GM23248 (cell line): ENCODE measurements around the gene PTK6.

Experiments
- EZH2 ChIP-seq: fragments of 200-600 bp; sonication (generic); IDR thresholded peaks from 2 replicates; pipeline ENCODE4 v1.6.1; 2018; ENCODE audit warnings: antibody characterized with exemption, mild to moderate bottlenecking; ENCODE audit not compliant: insufficient read depth, poor library complexity, severe bottlenecking
- EZH2phosphoT487 ChIP-seq: fragments of 200-600 bp; sonication (generic); IDR thresholded peaks from 2 replicates; pipeline ENCODE4 v1.6.1; 2018; ENCODE audit warnings: antibody characterized with exemption, moderate library complexity, mild to moderate bottlenecking, low read depth; ENCODE audit not compliant: insufficient read depth

- TF ChIP-seq EZH2 = no peak
- TF ChIP-seq EZH2phosphoT487 = no peak
Measured at GRCh38 chr20:63563225-63563935, 26.2 kb upstream of the PTK6 start.
